OCI-M2 (cell line): ENCODE measurements around the gene TMEM179.
"Not testable (repeated sequence)": the region's sequence is repeated elsewhere in the genome, so short reads cannot be mapped to it uniquely, and the experiment has no call there.

Experiments
- DNase-seq: peaks from one replicate; lab custom pipeline; 2025; ENCODE audit not compliant: unreplicated experiment; lab: John Stamatoyannopoulos, UW

Gene TMEM179

GRCh38 chr14:104638190-104638589, 33.6 kb upstream of the TMEM179 start:
- DNase-seq = no peak

DNA sequence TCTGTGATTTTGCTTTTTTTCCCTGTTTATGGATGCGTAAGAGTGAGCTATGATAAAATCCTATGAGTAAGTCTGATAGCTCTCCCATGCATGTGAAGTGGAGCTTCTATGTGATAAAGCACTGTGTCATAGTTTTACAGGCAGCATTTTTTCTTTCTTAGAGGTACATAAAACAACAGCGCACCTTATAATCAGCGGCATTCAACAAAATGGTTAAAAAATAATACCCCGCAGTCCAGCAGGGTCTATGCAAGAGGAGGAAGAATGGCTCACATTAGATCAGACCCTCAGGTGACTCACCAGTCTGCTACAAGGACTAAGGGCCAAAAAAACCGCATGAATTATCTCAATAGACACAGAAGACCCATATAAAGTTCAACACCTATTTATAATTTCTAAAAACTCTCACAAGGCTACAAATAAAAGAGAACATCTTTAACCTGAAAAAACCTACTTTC, 33.0 kb upstream of the TMEM179 start:
- no peak for DNase-seq

DNA sequence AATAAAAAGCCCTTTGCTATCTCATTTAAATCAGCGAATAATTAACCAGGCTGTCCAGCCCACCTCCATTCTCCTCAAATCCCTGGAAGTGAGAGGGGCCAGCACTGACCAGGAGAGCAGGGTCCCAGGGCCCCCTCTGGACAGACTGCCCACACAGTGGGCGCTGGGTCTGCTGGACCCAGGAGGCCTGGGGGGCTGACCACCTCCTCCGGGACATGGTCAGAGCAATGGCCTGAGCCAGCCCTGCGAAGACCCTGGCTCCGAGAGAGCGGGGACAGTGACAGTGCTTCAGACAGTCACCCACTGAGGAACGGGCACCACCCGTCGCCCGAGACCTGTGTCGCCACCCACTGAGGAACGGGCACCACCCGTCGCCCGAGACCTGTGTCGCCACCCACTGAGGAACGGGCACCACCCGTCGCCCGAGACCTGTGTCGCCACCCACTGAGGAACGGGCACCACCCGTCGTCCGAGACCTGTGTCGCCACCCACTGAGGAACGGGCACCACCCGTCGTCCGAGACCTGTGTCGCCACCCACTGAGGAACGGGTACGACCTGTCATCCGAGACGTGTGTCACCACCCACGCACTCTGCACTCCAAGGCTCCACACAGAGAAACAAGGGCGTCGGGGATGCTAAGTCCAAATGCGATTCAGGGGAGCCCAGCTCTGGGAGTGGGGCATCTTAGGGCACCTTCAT, 32.4 kb upstream of the TMEM179 start:
- not testable (repeated sequence) for DNase-seq

DNA sequence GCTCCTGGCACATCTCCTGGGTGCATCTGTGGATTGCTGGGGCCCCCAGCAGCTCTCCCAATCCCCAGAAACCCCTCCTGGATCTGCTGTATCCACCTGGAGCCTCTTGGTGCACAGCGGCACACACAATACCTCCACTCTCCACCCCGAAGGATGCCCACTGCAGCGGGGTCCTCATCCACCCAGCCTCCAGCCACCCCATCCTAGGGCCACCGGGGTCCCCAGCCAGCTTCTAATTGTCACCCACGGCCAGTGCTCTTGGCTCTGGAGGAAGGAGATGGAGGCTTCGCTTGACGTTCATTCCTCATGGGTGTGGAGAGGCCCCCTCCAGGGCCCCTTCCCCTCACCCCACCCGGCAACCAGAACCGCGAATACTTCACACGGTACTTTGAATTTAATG, 31.6 kb upstream of the TMEM179 start:
- no peak for DNase-seq

GRCh38 chr14:104635717-104636116, 31.1 kb upstream of the TMEM179 start:
- no peak for DNase-seq

- DNase-seq = no peak
These were observed 30.5 kb upstream of the TMEM179 start for GRCh38 chr14:104634886-104635570.

- DNase-seq = no peak
These were observed 29.7 kb upstream of the TMEM179 start for GRCh38 chr14:104634138-104634760.

DNA sequence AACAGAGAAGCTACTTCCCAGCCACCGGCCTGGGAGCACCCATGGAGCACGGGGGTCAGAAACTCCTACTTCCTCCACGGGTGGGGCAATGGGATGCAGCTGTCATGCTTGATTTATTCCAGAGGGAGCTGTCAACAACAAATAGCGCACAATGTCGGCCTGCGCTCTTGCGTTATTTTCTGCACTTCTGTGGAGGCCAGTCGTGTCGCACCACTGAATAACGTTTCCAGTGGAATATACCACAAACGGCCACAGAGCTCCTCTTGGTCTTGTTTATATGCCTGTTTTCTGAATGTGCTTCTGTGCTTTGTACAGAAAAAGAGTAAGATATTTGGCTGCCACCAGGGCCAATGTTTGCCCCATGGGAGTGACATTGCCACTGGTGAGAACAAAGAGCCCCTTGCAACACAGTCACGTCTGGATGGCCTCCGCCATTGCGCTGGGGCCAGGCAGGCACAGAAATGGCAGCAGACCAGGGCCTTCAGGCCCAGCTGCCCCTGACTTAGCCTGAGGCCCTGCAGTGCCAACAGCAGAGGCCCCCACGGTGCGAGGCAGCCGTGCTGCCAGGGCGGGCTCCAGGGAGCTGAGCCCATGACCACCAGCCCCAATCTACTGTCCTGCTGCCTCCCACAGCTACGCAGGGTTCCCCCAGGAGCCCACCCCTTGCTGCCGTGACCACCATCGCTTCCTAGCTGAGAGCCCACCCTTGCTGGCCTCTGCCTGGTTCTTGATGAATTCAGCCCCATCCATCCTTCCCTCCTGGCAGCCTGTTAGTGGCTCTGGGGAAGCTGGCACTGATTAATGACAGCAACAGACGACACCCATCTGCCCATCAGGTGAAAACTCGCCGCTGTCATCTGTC, 28.9 kb upstream of the TMEM179 start:
- no peak for DNase-seq

DNA sequence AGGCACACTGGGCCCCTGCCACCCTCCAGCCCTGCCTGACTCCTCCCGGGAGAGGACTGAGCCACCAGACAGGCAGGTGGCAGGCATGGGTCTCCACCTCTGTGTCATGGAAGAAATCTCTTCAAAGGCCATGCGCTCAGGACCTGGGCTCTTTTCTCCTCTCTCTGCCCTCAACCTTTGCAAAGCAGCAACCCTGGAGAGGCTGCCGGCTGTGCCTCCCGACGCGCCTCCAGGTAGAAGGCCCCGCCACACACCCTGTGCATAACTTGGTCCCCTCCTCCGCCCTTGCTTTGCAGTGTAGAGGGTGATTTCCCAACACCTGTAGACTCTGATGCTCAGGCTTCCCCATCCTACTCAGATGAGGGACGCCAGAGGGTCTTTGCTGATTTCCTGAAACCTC, 28.2 kb upstream of the TMEM179 start:
- no peak for DNase-seq

DNA sequence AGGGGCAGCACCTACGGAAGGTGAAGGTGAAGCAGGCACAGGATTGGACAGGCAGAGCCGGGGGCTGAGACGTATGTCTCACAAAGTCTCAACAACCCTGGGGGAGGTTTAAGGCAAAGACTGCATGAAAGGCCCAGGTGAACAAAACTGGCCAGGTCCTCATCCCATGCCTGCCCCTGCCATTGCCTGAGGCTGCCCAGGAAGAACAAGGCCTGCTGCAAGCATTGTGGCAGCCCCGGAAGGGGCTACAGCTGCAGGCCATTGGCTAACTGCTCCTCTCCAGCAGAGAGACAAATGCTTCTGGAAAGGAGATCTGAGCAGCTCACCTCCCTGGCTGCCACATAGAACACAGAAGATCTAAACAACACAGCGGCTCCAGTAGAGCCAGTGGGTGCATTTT, 20.4 kb upstream of the TMEM179 start:
- DNase-seq = no peak

- DNase-seq = no peak
These were observed 9.7 kb upstream of the TMEM179 start for GRCh38 chr14:104614126-104614812.

DNA sequence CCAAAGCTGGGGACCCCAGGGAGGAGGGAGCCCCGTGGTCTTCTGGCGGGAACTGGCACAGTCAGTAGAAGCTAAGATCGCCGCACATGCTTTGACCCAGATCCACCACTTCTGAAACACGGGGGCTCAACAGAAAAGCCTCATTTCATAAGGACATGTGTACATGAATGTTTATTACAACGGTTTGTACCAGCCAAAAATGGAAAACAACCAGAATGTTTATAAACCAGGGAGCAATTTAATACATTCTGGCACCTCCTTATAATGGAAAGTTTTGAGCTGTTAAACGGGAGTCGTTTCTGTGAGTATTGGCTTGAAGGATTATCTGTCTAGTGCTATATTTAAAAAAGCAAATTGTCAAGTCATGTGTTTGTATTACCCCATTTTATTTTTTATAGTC, 7.3 kb upstream of the TMEM179 start:
- DNase-seq = no peak

DNA sequence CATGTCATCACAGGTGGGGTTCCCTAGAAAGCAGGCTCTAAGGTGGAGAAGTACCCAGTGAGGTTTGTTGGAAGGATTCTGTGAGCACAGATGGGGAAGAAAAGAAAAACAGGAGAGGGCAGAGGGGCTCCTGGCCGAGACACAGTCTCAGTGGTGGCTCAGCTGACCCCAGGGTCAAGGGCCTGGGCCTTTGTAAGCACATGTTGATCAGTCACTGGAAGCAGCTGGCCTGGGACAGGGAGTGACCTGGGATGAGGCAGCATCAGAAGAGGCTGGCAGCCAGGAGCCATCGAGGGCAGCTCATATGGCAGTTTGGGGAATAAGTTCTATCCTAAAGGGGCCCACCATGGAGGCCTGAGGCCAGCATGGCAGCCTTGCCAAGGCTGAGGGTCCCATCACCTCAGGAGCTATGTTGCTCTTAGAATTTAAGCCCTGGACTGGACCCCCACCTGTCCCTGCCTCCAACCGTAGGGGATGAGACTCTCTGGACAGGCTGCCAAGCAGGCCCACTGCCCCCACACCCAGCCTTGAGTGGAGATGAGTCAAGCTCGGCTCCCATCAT, 6.3 kb upstream of the TMEM179 start:
- no peak for DNase-seq

DNA sequence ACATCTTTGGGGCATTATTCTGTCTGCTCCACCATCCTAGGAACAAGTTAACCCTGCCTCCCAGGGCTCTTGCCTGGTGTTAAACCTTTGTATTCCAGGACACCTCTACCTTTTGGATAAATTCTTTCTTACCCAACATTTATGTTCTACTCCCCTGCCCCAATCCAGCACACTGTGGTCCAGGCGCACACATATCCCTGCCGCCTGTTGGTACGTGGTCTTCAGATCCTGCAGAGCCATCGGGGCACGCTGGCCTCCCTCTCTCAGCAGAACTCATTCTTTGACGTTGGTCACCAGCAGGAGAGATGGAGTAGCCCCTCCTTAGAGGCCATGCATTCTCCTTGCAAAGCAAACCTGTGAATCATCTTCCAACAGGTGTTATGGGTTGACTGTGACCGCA, 5.1 kb upstream of the TMEM179 start:
- no peak for DNase-seq

GRCh38 chr14:104603711-104604401, 716 bp downstream of the TMEM179 start:
- DNase-seq = no peak

DNA sequence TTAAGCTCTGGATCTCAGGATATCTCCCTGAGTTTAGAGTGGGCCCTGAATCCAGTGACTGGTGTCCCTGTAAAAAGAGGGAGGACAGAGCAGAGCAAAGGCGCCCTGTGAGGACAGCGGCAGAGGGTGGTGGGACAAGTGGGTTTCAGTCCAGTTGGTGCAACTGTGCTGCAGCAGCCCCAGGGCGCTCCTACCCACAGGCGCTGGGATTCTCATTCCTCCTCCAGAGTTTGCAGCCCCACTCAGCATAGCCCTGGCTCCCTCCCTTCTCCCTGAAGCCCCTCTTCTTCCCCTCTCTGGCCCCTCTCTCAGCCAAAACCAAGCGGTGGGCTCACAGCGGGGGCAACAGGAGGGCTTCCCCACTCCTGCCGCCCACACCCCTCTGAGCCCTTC, 1.6 kb downstream of the TMEM179 start:
- DNase-seq = no peak

- DNase-seq = no peak
These were observed 2.1 kb downstream of the TMEM179 start for GRCh38 chr14:104602315-104602932.

DNA sequence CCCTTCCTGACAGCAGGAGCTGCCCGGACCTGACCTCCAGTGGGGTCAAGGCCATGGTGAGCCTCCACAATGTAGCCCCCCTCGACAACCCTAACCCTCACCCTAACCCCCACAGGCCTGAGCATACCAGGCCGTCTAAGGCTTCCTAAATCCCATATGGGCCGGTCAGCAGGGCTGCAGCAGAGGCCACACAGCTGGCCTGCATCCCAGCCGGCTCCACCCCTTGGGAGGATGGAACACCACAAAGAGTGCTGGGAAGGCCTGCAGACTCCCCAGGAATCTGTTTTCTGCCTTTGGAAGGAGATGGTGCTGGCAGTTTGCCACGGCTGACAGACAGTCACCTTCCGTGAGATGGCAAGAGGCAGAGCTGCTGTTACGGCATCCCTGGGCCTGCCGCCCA, 2.8 kb downstream of the TMEM179 start:
- no peak for DNase-seq

DNA sequence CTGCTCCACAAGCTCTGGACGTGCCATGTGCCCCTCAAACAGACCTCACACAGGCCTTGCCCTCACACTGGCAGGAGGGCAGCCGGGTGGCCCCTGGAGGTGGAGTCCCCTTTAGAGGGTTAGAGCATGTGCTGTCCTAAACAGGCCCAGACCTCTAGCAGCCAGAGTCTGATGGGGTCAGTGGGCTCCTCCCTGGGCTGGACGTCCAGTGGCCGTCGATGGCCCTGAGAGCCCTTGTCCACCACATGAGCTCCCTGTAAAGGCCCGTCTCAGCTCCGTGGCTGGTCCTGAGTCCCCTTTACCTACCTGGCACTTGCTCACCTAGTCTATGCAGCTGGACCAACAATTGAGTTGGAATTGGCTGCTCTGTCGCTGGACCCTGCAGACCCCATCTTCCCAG, 3.8 kb downstream of the TMEM179 start:
- DNase-seq = no peak
